HG03060 (cell line): ENCODE measurements around the gene HDDC3.

ENCODE experiments used
- ATAC-seq: cut with Tn5 transposase; IDR thresholded peaks from one replicate; pipeline ENCODE4 v1.9.1; 2021; ENCODE audit warnings: low read depth, moderate number of reproducible peaks; ENCODE audit not compliant: unreplicated experiment

Gene HDDC3

GRCh38 chr15:90881181-90881977 is 51.0 kb downstream of the HDDC3 start:
- no peak for ATAC-seq

DNA sequence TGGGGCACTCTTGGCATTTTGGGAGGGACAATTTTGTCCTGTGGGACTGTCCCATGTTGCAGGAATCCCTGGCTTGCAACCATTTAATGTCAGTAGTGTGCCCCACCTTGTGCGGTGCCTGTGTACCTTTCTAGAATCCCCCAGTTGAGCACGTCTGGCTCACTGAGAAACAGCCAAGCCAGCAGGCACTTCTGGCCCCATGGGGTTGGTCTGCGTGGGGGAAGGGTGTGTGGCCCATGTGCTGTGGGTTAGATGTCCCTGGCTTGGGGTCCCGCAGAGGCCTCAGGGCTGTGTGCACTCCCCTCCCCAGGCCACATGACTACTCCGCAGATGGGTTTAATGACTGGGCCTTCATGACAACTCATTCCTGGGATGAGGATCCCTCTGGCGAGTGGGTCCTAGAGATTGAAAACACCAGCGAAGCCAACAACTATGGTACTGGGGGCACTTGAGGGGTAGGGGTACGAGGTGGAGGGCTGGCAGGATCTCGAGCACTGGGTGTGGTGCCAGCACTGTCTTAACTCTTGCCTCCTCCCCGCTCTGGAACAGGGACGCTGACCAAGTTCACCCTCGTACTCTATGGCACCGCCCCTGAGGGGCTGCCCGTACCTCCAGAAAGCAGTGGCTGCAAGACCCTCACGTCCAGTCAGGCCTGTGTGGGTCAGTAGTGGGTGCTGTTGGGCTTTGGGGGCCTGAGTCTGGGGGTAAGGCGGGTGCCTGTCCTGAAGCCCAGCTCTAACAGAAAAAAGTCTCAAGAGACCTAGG is 51.8 kb downstream of the HDDC3 start:
- no peak for ATAC-seq
